HG03066 (cell line): ENCODE measurements around the gene CCDC38.
"Not testable (repeated sequence)": the region's sequence is repeated elsewhere in the genome, so short reads cannot be mapped to it uniquely, and the experiment has no call there.

Experiments used
- ATAC-seq: cut with Tn5 transposase; IDR thresholded peaks from one replicate; pipeline ENCODE4 v1.9.1; 2021; ENCODE audit warnings: low read depth; ENCODE audit not compliant: unreplicated experiment

CCDC38 gene

GRCh38 chr12:95942524-95943329 is at the start of gene CCDC38:
Gene CCDC38, minus strand, starts transcription at chr12:95942614. Its CDS starts 6,105 bp downstream, at chr12:95936509.
- ATAC-seq = peak; percentile 99

- no peak for ATAC-seq
These were observed 47.7 kb upstream of the CCDC38 start for GRCh38 chr12:95990136-95990535.

GRCh38 chr12:95989504-95990123 is 47.2 kb upstream of the CCDC38 start:
- no peak for ATAC-seq

GRCh38 chr12:95988506-95989275 is 46.3 kb upstream of the CCDC38 start:
- ATAC-seq = no peak

- no peak for ATAC-seq
These were observed 44.5 kb upstream of the CCDC38 start for GRCh38 chr12:95986635-95987570.

- ATAC-seq = no peak
These were observed 42.3 kb upstream of the CCDC38 start for GRCh38 chr12:95984682-95985081.

GRCh38 chr12:95982602-95983001 is 40.2 kb upstream of the CCDC38 start:
- no peak for ATAC-seq

- ATAC-seq = no peak
These were observed 38.0 kb upstream of the CCDC38 start for GRCh38 chr12:95980437-95980836.

GRCh38 chr12:95978774-95979173 is 36.4 kb upstream of the CCDC38 start:
- ATAC-seq = no peak

GRCh38 chr12:95978351-95978750 is 35.9 kb upstream of the CCDC38 start:
- no peak for ATAC-seq

- ATAC-seq = no peak
These were observed 35.4 kb upstream of the CCDC38 start for GRCh38 chr12:95977764-95978305.

- no peak for ATAC-seq
These were observed 34.0 kb upstream of the CCDC38 start for GRCh38 chr12:95976416-95976832.

- no peak for ATAC-seq
These were observed 33.1 kb upstream of the CCDC38 start for GRCh38 chr12:95975491-95975890.

GRCh38 chr12:95974358-95974757 is 31.9 kb upstream of the CCDC38 start:
- no peak for ATAC-seq

- ATAC-seq = no peak
These were observed 30.5 kb upstream of the CCDC38 start for GRCh38 chr12:95972832-95973456.

- ATAC-seq = no peak
These were observed 28.5 kb upstream of the CCDC38 start for GRCh38 chr12:95970905-95971304.

GRCh38 chr12:95969116-95969515 is 26.7 kb upstream of the CCDC38 start:
- ATAC-seq = not testable (repeated sequence)

GRCh38 chr12:95967301-95967700 is 24.9 kb upstream of the CCDC38 start:
- no peak for ATAC-seq

- ATAC-seq = no peak
These were observed 24.0 kb upstream of the CCDC38 start for GRCh38 chr12:95966287-95966870.
